Upper lobe of left lung (tissue), 6 donors: ENCODE results near the gene DYNLT3. TPM values are rescaled to one million over a fixed set of nuclear protein-coding genes. Genes with fewer than 3 reads are reported as not detected.

Experiments used
- ATAC-seq, 2 donors: fragments of 200-7000 bp; cut with Tn5 transposase; one replicate each; pipeline ENCODE4 v1.9.1; 2022; ENCODE audit warnings: mild to moderate bottlenecking in 2 of 2, moderate library complexity in 2 of 2; ENCODE audit not compliant: low FRiP score in 2 of 2
- DNase-seq, 2 donors: peaks; one replicate each; pipeline ENCODE4 v3.0.0-alpha.2; 2019 to 2020
- H3K27ac ChIP-seq, 4 donors: fragments of 200-600 bp; sonication (generic); one replicate each; pipeline ENCODE4 v1.5.1; 2016 to 2019
- H3K27me3 ChIP-seq, 4 donors: fragments of 200-600 bp; sonication (generic); one replicate each; pipeline ENCODE4 v1.5.1; 2017 to 2019
- H3K36me3 ChIP-seq, 4 donors: fragments of 200-600 bp; sonication (generic); one replicate each; pipeline ENCODE4 v1.5.1; 2016 to 2019
- H3K4me1 ChIP-seq, 4 donors: fragments of 200-600 bp; sonication (generic); one replicate each; pipeline ENCODE4 v1.5.1; 2018 to 2019
- H3K4me3 ChIP-seq, 4 donors: fragments of 200-600 bp; sonication (generic); one replicate each; pipeline ENCODE4 v1.5.1; 2017 to 2019; ENCODE audit warnings: mild to moderate bottlenecking in 2 of 4, moderate library complexity in 1 of 4
- H3K9me3 ChIP-seq, 4 donors: fragments of 200-600 bp; sonication (generic); one replicate each; pipeline ENCODE4 v1.5.1; 2018 to 2019
- EP300 ChIP-seq, 4 donors: sonication (generic); formaldehyde crosslinking; IDR thresholded peaks; one replicate each; pipeline ENCODE4 v1.5.1; 2017; ENCODE audit warnings: antibody characterized with exemption in 4 of 4, control low read depth in 2 of 4
- POLR2A ChIP-seq, 4 donors: fragments of 450-650 bp; IDR thresholded peaks; one replicate each; pipeline ENCODE4 v1.5.1; 2016 to 2017; ENCODE audit warnings: antibody characterized with exemption in 4 of 4, mild to moderate bottlenecking in 2 of 4
- POLR2AphosphoS5 ChIP-seq, 2 donors: sonication (generic); formaldehyde crosslinking; IDR thresholded peaks; one replicate each; pipeline ENCODE4 v1.5.1; 2017; ENCODE audit warnings: antibody characterized with exemption in 2 of 2
- WGBS, 2 donors: methylation state at CpG; one replicate each; pipeline ENCODE4 v1.1.5; 2017 to 2018; 5-methylcytosine and 5-hydroxymethylcytosine counted together
- total RNA-seq, 6 donors: library from RNA; depleted of rRNA in 4 of 6; stranded (reverse); fragments of >200 nt in 4 of 6; gene quantifications; one replicate each; pipeline versions ENCODE4 v1.1.0 to v1.2.1, GENCODE V29; 2016 to 2021
- TF ChIP-seq, protein P1 (sequence below), 6 experiments: fragments of 450-650 bp in 4 of 6; fragments of 200-600 bp in 2 of 6; sonication (generic) in 2 of 6; IDR thresholded peaks; one replicate each; pipeline ENCODE4 v1.5.1; 2016 to 2019; ENCODE audit warnings: antibody characterized with exemption in 6 of 6
- donor health status: DM: no; HTN: no; CAD: no; lungs with moderate emphysema.
- donor health status: DM: no; HTN: yes; CAD: no; lungs with severe emphysema.

Gene DYNLT3
- total RNA-seq, 6 donors from 2014 or later = 4.1 to 38.2 (median 23.5) TPM

DNA sequence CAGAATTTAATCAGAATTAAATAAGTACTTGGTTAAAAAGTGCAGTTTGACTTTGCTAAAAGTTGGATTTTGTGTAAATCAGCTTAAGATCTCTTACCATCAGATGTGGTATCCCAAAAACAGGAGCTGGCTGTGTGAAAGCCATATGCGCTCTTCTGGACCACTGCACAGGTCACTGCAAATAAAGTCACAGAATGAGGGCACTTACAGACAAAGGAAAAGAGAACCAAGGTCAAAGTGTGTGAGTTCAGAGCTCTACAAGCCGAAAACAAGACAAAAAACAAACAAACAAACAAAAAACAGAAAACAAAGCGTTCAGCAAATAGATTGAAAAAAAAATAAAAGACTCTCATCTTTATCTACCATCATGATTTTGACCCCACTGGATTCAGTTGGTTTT is 6.4 kb downstream of the DYNLT3 start:
- Histone ChIP-seq H3K4me1 (no peaks in the 10 kb centered on the region), H3K9me3 (no peaks in the 10 kb centered on the region), H3K4me3 (no peak overlapping the region), H3K27ac (no peak overlapping the region), H3K36me3 (peaks cover 0 to 6% (median 0%) of the 10 kb centered on the region in 4 donors), H3K27me3 (no peaks in the 10 kb centered on the region)
- ATAC-seq (no peak), DNase-seq (no peak)
- TF ChIP-seq POLR2AphosphoS5 (IDR thresholded peaks at IDR 0.05) (no peak), EP300 (IDR thresholded peaks at IDR 0.05) (no peak), POLR2A (IDR thresholded peaks at IDR 0.05) (no peak)
- TF ChIP-seq, protein P1, sequence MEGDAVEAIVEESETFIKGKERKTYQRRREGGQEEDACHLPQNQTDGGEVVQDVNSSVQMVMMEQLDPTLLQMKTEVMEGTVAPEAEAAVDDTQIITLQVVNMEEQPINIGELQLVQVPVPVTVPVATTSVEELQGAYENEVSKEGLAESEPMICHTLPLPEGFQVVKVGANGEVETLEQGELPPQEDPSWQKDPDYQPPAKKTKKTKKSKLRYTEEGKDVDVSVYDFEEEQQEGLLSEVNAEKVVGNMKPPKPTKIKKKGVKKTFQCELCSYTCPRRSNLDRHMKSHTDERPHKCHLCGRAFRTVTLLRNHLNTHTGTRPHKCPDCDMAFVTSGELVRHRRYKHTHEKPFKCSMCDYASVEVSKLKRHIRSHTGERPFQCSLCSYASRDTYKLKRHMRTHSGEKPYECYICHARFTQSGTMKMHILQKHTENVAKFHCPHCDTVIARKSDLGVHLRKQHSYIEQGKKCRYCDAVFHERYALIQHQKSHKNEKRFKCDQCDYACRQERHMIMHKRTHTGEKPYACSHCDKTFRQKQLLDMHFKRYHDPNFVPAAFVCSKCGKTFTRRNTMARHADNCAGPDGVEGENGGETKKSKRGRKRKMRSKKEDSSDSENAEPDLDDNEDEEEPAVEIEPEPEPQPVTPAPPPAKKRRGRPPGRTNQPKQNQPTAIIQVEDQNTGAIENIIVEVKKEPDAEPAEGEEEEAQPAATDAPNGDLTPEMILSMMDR (IDR thresholded peaks at IDR 0.05) = no peak
- 51 to 97% methylated on average over 3 of the region's 3 CpGs for WGBS, 2 donors

DNA sequence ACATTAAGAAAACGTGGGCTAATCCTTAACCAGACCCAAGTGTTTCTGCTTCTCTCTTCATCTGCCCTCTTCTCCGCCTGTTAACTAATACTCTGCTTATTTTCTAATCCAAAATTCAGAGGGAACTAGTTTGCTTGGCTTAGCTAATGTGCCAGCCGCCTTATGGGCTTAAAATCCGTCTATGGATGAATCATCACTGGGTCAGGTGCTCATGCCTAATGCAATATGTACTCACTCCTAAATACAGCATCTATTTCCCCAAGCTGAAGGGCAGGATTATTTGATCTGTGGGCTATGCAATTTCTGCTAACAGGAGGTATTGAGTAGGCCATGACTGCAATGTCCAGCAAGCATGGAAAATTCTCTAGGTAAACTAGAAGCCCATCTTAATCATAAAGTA is 12.4 kb downstream of the DYNLT3 start:
- peaks cover 0 to 6% (median 0%) of the 10 kb centered on the region in 4 donors for H3K36me3 ChIP-seq
- ATAC-seq (no peak), DNase-seq (no peak)
- no peak overlapping the region for H3K27ac ChIP-seq
- no peaks in the 10 kb centered on the region for H3K27me3 ChIP-seq
- no peaks in the 10 kb centered on the region for H3K4me1 ChIP-seq
- no peak overlapping the region for H3K4me3 ChIP-seq
- H3K9me3 ChIP-seq = no peaks in the 10 kb centered on the region
- TF ChIP-seq, protein P1 (IDR thresholded peaks at IDR 0.05) = no peak
- WGBS, 2 donors = 65 to 75% methylated on average over 4 of the region's 4 CpGs

DNA sequence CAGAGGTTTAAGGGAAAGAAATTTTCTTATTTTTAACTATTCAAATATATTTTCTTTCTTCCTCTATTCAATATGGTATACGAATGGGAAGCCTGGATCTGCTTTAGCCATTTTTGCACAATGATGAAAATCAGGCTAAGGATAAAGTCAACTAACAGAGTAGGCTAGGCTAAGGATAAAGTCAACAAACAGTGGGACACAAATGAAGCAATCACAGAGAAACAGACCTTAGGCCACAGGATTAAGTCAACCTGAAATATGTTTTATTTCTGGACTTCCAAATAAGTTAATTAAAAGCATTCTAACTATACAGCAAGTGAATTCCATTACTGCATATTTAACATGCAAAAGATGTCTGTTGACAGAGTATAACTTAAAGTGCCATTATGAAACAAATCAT is 17.0 kb downstream of the DYNLT3 start:
- H3K27me3 ChIP-seq = no peaks in the 10 kb centered on the region
- WGBS, 2 donors = 62 to 90% methylated on average over 1 of the region's 1 CpG
- peaks cover 0 to under 1% (median 0%) of the 10 kb centered on the region in 4 donors for H3K4me1 ChIP-seq
- no peaks in the 10 kb centered on the region for H3K9me3 ChIP-seq
- H3K36me3 ChIP-seq = no peaks in the 10 kb centered on the region
- H3K27ac ChIP-seq = no peak overlapping the region
- H3K4me3 ChIP-seq = no peak overlapping the region
- DNase-seq (no peak), ATAC-seq (no peak)
- TF ChIP-seq POLR2A (IDR thresholded peaks at IDR 0.05) (no peak), POLR2AphosphoS5 (IDR thresholded peaks at IDR 0.05) (no peak)
- TF ChIP-seq, protein P1 (IDR thresholded peaks at IDR 0.05) = no peak

DNA sequence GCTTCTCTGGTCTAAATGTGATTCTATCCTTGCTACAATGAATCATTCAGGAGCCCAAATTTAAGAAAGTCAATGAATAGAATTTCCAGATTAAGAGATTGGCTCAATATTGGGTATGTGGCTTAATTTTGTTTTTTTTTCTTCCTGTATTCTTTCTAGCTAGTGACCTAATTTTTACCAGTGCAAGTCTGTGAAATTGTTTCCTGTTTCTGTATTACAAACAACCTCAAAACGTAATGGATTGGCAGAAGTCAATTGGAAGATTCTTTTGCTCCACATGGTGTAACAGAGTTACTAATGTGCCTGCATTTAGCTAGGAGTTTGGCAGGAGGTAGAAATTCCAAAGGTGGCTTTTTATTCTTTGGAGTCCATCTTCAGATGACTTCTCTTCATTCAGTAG is 17.6 kb downstream of the DYNLT3 start:
- Histone ChIP-seq H3K9me3 (no peaks in the 10 kb centered on the region), H3K36me3 (no peaks in the 10 kb centered on the region), H3K4me3 (no peak overlapping the region), H3K4me1 (peaks cover 3 to 7% (median 4%) of the 10 kb centered on the region in 4 donors), H3K27ac (no peak overlapping the region), H3K27me3 (no peaks in the 10 kb centered on the region)
- 32 to 54% methylated on average over 1 of the region's 1 CpG for WGBS, 2 donors
- TF ChIP-seq, protein P1 (IDR thresholded peaks at IDR 0.05) = no peak
- no peak for TF ChIP-seq EP300 (IDR thresholded peaks at IDR 0.05)
- TF ChIP-seq POLR2A (IDR thresholded peaks at IDR 0.05) = no peak
- no peak for TF ChIP-seq POLR2AphosphoS5 (IDR thresholded peaks at IDR 0.05)
- DNase-seq (no peak), ATAC-seq (no peak)

DNA sequence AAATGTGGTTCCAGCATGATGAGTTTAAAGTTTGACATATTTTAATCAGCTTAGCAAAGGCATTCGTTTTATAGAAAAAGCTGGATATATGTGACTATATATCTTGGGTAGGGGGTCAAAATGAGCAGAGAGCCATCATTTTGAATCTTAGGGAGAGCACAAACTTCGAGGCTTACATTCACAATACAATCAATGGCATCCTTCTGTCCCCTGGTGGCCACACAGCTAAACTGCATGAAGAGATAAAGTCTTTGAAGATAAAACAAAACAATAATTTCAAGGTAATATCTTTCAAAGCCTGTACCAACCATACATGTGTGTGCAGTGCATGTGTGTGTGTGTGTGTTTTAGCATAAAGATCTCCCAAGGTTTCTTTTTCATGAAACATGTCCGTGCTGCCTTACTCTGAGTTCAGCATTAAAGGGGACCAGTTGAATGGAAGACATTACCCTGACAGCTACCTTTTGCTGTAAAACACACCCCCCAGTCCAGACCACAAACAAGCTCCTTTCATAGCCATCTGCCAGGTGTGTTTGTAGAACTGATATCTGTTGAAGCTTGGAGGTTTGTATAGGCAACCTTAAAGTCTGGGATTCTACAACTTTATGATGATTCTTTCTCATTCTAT is 22.0 kb downstream of the DYNLT3 start:
- no peak for TF ChIP-seq EP300 (IDR thresholded peaks at IDR 0.05)
- TF ChIP-seq, protein P1 (IDR thresholded peaks at IDR 0.05) = peak; percentile 63 to 89 (median 82)
- H3K4me3 ChIP-seq = no peak overlapping the region
- H3K27me3 ChIP-seq = no peaks in the 10 kb centered on the region
- no peaks in the 10 kb centered on the region for H3K9me3 ChIP-seq
- H3K36me3 ChIP-seq = no peaks in the 10 kb centered on the region
- H3K27ac ChIP-seq = no peak overlapping the region
- 7 to 10% methylated on average over 3 of the region's 3 CpGs for WGBS, 2 donors
- H3K4me1 ChIP-seq = peaks cover 7 to 13% (median 10%) of the 10 kb centered on the region in 4 donors
- DNase-seq = peak in 1 of 2 donors; percentile 46
- ATAC-seq = peak in 1 of 2 donors; percentile 56
